ENCODE results near the gene PSMB7. TPM values are rescaled to one million over a fixed set of nuclear protein-coding genes. Genes with fewer than 3 reads are reported as not detected.

PSMB7 gene
- total and polyA plus RNA-seq, 2 donors (not counting 1 experiment from before 2014, with no cell fraction given): 206 to 290 TPM

- no peak overlapping the region for H3K9ac ChIP-seq (ENCODE audit: insufficient read depth, low read length)
- no peak overlapping the region for H3K4me3 ChIP-seq (replicated peaks in 1 of 4; ENCODE audit: control extremely low read depth in 1 of 4, insufficient read depth in 1 of 4, low read depth in 3 of 4, low read length in 4 of 4)
- no peak for DNase-seq (ENCODE audit: low read depth in 2 of 2)
- no peak overlapping the region for H3K4me2 ChIP-seq (ENCODE audit: extremely low read depth, insufficient read depth, low read length)
- H2AFZ ChIP-seq (ENCODE audit: low read length): no peak overlapping the region
- TF ChIP-seq EZH2 (IDR thresholded peaks at IDR 0.05; ENCODE audit: low read length, missing control alignments): no peak
- TF ChIP-seq CTCF (conservative IDR thresholded peaks at IDR 0.05 in 1 of 2, IDR thresholded peaks at IDR 0.05 in 1 of 2; ENCODE audit: low read depth in 1 of 2, low read length in 2 of 2): no peak
- H3K79me2 ChIP-seq (ENCODE audit: control insufficient read depth, insufficient read depth, low read length): no peaks in the 10 kb centered on the region
- H4K20me1 ChIP-seq (ENCODE audit: control insufficient read depth, extremely low read depth, insufficient read depth, low read length): no peaks in the 10 kb centered on the region
- H3K9me3 ChIP-seq (ENCODE audit: control insufficient read depth, insufficient read depth, low read depth, low read length): no peaks in the 10 kb centered on the region
- H3K36me3 ChIP-seq (ENCODE audit: control insufficient read depth, insufficient read depth, low read length): no peaks in the 10 kb centered on the region
- H3K27me3 ChIP-seq (ENCODE audit: control insufficient read depth, insufficient read depth, low read length): peaks cover 5% of the 10 kb centered on the region
- H3K27ac ChIP-seq (ENCODE audit: insufficient read depth, low read length): no peak overlapping the region
- H3K4me1 ChIP-seq (ENCODE audit: control insufficient read depth, extremely low read depth, insufficient read depth, low read length): no peaks in the 10 kb centered on the region
These were observed 23.8 kb upstream of the PSMB7 start for GRCh38 chr9:124439086-124439485.

- no peaks in the 10 kb centered on the region for H3K79me2 ChIP-seq (ENCODE audit: control insufficient read depth, insufficient read depth, low read length)
- no peak overlapping the region for H3K4me3 ChIP-seq (replicated peaks in 1 of 4; ENCODE audit: control extremely low read depth in 1 of 4, insufficient read depth in 1 of 4, low read depth in 3 of 4, low read length in 4 of 4)
- H3K4me1 ChIP-seq (ENCODE audit: control insufficient read depth, extremely low read depth, insufficient read depth, low read length): no peaks in the 10 kb centered on the region
- no peak overlapping the region for H3K27ac ChIP-seq (ENCODE audit: insufficient read depth, low read length)
- no peak for DNase-seq (ENCODE audit: low read depth in 2 of 2)
- H2AFZ ChIP-seq (ENCODE audit: low read length): no peak overlapping the region
- peaks cover 5% of the 10 kb centered on the region for H3K27me3 ChIP-seq (ENCODE audit: control insufficient read depth, insufficient read depth, low read length)
- no peak for TF ChIP-seq EZH2 (IDR thresholded peaks at IDR 0.05; ENCODE audit: low read length, missing control alignments)
- no peak for TF ChIP-seq CTCF (conservative IDR thresholded peaks at IDR 0.05 in 1 of 2, IDR thresholded peaks at IDR 0.05 in 1 of 2; ENCODE audit: low read depth in 1 of 2, low read length in 2 of 2)
- H3K9me3 ChIP-seq (ENCODE audit: control insufficient read depth, insufficient read depth, low read depth, low read length): no peaks in the 10 kb centered on the region
- H4K20me1 ChIP-seq (ENCODE audit: control insufficient read depth, extremely low read depth, insufficient read depth, low read length): no peaks in the 10 kb centered on the region
- no peaks in the 10 kb centered on the region for H3K36me3 ChIP-seq (ENCODE audit: control insufficient read depth, insufficient read depth, low read length)
- H3K4me2 ChIP-seq (ENCODE audit: extremely low read depth, insufficient read depth, low read length): no peak overlapping the region
- H3K9ac ChIP-seq (ENCODE audit: insufficient read depth, low read length): no peak overlapping the region
These were observed 22.8 kb upstream of the PSMB7 start for GRCh38 chr9:124438091-124438490.

- TF ChIP-seq CTCF (conservative IDR thresholded peaks at IDR 0.05 in 1 of 2, IDR thresholded peaks at IDR 0.05 in 1 of 2; ENCODE audit: low read depth in 1 of 2, low read length in 2 of 2) (no peak), EZH2 (IDR thresholded peaks at IDR 0.05; ENCODE audit: low read length, missing control alignments) (no peak)
- H3K27ac ChIP-seq (ENCODE audit: insufficient read depth, low read length): no peak overlapping the region
- H4K20me1 ChIP-seq (ENCODE audit: control insufficient read depth, extremely low read depth, insufficient read depth, low read length): no peaks in the 10 kb centered on the region
These were observed 21.8 kb upstream of the PSMB7 start for GRCh38 chr9:124437086-124437485.

More at GRCh38 chr9:124437086-124437485, 21.8 kb upstream of the PSMB7 start:
- Histone ChIP-seq H3K4me2 (ENCODE audit: extremely low read depth, insufficient read depth, low read length) (no peak overlapping the region), H2AFZ (ENCODE audit: low read length) (no peak overlapping the region), H3K4me3 (replicated peaks in 1 of 4; ENCODE audit: control extremely low read depth in 1 of 4, insufficient read depth in 1 of 4, low read depth in 3 of 4, low read length in 4 of 4) (no peak overlapping the region), H3K79me2 (ENCODE audit: control insufficient read depth, insufficient read depth, low read length) (no peaks in the 10 kb centered on the region), H3K4me1 (ENCODE audit: control insufficient read depth, extremely low read depth, insufficient read depth, low read length) (no peaks in the 10 kb centered on the region), H3K36me3 (ENCODE audit: control insufficient read depth, insufficient read depth, low read length) (no peaks in the 10 kb centered on the region), H3K9me3 (ENCODE audit: control insufficient read depth, insufficient read depth, low read depth, low read length) (no peaks in the 10 kb centered on the region), H3K9ac (ENCODE audit: insufficient read depth, low read length) (no peak overlapping the region), H3K27me3 (ENCODE audit: control insufficient read depth, insufficient read depth, low read length) (peaks cover 5% of the 10 kb centered on the region)
- no peak for DNase-seq (ENCODE audit: low read depth in 2 of 2)
